Measurements from ENCODE around the gene SEC24B. TPM values are rescaled to one million over a fixed set of nuclear protein-coding genes. Genes with fewer than 3 reads are reported as not detected.

SEC24B gene
- polyA plus RNA-seq, 1 donor from 2014 or later: 20.4 TPM

GRCh38 chr4:109440948-109441347, 7.3 kb downstream of the SEC24B start:
- Histone ChIP-seq H3K27ac (ENCODE audit: low read length) (no peak overlapping the region), H3K27me3 (ENCODE audit: insufficient read depth, low read depth, low read length) (no peaks in the 10 kb centered on the region), H3K9me3 (ENCODE audit: low read length) (no peaks in the 10 kb centered on the region), H3K9ac (ENCODE audit: low read length) (no peak overlapping the region), H3K4me2 (ENCODE audit: low read length) (no peak overlapping the region), H4K20me1 (ENCODE audit: insufficient read depth) (no peaks in the 10 kb centered on the region), H3K36me3 (ENCODE audit: insufficient read depth, low read length) (peaks cover under 1% of the 10 kb centered on the region), H3K4me3 (ENCODE audit: low read length) (no peak overlapping the region), H3K79me2 (replicated peaks; ENCODE audit: insufficient read depth, low read length) (peaks cover 85% of the 10 kb centered on the region), H3F3A (ENCODE audit: insufficient read depth, low read length, poor library complexity, severe bottlenecking) (no peaks in the 10 kb centered on the region), H2AFZ (ENCODE audit: low read depth, low read length) (no peak overlapping the region), H3K9me2 (ENCODE audit: insufficient read depth, low read length) (no peaks in the 10 kb centered on the region)
- TF ChIP-seq EZH2 (IDR thresholded peaks at IDR 0.05; ENCODE audit: borderline replicate concordance, insufficient read depth, low read length, poor library complexity, severe bottlenecking) (no peak), RAD21 (conservative IDR thresholded peaks at IDR 0.05) (no peak), POLR2AphosphoS5 (IDR thresholded peaks at IDR 0.05) (no peak), REST (IDR thresholded peaks at IDR 0.05; ENCODE audit: borderline replicate concordance) (no peak), TAF1 (IDR thresholded peaks at IDR 0.05; ENCODE audit: low read depth) (no peak), EP300 (conservative IDR thresholded peaks at IDR 0.05; ENCODE audit: poor library complexity, severe bottlenecking) (no peak), CTCF (IDR thresholded peaks at IDR 0.05; ENCODE audit: poor library complexity, severe bottlenecking) (no peak), SMC3 (conservative IDR thresholded peaks at IDR 0.05; ENCODE audit: poor library complexity) (no peak), MXI1 (conservative IDR thresholded peaks at IDR 0.05; ENCODE audit: poor library complexity, severe bottlenecking) (no peak)

- H3K9me3 ChIP-seq (ENCODE audit: low read length): no peaks in the 10 kb centered on the region
- no peaks in the 10 kb centered on the region for H3K9me2 ChIP-seq (ENCODE audit: insufficient read depth, low read length)
- H4K20me1 ChIP-seq (ENCODE audit: insufficient read depth): no peaks in the 10 kb centered on the region
- H3K4me3 ChIP-seq (ENCODE audit: low read length): no peak overlapping the region
- TF ChIP-seq REST (IDR thresholded peaks at IDR 0.05; ENCODE audit: borderline replicate concordance) (no peak), CTCF (IDR thresholded peaks at IDR 0.05; ENCODE audit: poor library complexity, severe bottlenecking) (no peak), POLR2AphosphoS5 (IDR thresholded peaks at IDR 0.05) (no peak), EZH2 (IDR thresholded peaks at IDR 0.05; ENCODE audit: borderline replicate concordance, insufficient read depth, low read length, poor library complexity, severe bottlenecking) (no peak), TAF1 (IDR thresholded peaks at IDR 0.05; ENCODE audit: low read depth) (no peak), SMC3 (conservative IDR thresholded peaks at IDR 0.05; ENCODE audit: poor library complexity) (no peak), MXI1 (conservative IDR thresholded peaks at IDR 0.05; ENCODE audit: poor library complexity, severe bottlenecking) (no peak), RAD21 (conservative IDR thresholded peaks at IDR 0.05) (no peak), EP300 (conservative IDR thresholded peaks at IDR 0.05; ENCODE audit: poor library complexity, severe bottlenecking) (no peak)
- H2AFZ ChIP-seq (ENCODE audit: low read depth, low read length): no peak overlapping the region
- no peaks in the 10 kb centered on the region for H3K27me3 ChIP-seq (ENCODE audit: insufficient read depth, low read depth, low read length)
- no peak overlapping the region for H3K27ac ChIP-seq (ENCODE audit: low read length)
- H3K4me2 ChIP-seq (ENCODE audit: low read length): no peak overlapping the region
- H3K79me2 ChIP-seq (replicated peaks; ENCODE audit: insufficient read depth, low read length): peaks cover 85% of the 10 kb centered on the region
- no peaks in the 10 kb centered on the region for H3F3A ChIP-seq (ENCODE audit: insufficient read depth, low read length, poor library complexity, severe bottlenecking)
- H3K36me3 ChIP-seq (ENCODE audit: insufficient read depth, low read length): peaks cover 5% of the 10 kb centered on the region
- H3K9ac ChIP-seq (ENCODE audit: low read length): no peak overlapping the region
These were observed 8.3 kb downstream of the SEC24B start for GRCh38 chr4:109441862-109442458.
